GM15510 (cell line): ENCODE data around the gene UBA3.
A peak's percentile ranks its signal among the peaks of the same experiment; 100 is the strongest.

Experiments used
- POLR2A ChIP-seq: IDR thresholded peaks from 3 replicates; pipeline ENCODE4 v1.6.1; 2011; ENCODE audit warnings: borderline replicate concordance; ENCODE audit not compliant: insufficient read length; ENCODE audit errors: extremely low read depth

The UBA3 gene

DNA sequence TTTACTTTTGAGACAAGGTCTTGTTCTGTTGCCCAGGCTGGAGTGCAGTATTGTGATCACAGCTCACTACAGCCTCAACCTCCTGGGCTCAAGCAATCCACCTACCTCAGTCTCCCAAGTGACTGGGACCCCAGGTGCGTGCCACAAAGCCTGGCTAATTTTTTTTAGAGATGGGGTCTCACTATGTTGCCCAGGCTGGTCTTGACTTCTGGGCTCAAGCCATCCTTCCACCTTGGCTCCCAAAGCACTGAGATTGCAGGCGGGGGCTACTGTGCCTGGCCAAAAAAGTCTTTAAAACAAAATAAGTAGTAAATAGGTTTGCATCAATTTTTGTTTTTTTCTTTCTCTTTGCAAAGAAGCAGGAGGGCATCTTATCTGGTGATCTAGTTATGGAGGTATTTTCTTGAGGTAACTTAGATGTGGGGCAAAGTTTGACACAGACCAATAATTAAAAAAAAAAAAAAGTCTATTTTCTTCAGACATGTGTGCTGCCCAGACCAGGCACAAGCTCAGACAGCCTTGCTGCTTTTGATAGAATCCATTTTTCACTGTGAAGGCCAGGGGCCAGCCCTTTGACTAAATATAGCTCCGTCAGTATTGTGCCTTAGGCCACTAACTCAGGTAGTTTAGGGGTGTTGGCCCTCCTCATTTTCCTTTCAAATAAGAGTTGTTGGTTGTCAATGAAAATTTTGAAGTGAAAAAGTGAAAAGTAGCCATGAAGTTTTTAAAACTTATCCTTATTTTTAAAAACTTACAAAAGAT lies 7.0 kb upstream of the UBA3 start:
- TF ChIP-seq POLR2A = no peak

DNA sequence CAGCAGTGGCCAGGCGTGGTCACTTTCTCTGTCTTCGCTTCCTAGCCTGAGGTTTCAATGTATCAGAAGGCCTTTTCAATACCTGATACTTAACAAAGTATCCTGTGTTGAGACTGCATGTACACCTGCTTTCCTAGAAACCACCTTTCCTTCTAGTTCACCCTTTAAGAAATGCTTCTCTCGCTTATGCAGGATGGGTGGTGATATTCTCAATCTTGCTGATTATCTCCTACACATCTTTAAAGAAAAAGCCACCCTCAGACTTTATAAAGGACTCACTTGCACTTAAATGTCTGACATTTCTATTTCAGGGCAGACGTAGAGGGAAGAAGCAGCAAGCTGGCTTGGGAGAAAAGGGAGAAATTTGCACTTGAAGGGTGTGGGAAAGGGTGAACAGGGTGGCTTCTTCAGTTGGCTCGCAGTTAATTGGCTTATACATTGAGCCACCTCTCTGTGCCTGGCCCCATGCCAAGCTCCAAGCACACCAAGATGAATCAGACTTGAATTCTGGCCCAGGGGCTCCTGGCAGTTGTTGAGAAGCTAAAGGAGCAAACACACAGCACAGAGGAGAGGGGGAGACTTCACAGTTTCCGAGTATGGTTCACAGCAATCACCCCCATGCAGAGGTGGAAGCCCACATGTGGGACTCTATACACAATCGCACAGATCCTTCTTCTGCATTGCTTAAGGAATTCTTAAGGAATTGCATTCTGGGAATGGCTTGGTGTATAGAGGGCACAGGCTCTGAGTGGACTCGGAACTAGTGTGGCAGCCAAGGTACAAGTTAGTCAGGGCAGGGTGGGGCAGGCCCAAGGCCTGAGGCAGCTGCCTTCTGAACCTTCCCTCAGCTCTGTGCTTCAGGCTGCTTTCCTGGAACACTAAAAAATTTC lies 5.9 kb upstream of the UBA3 start:
- no peak for TF ChIP-seq POLR2A

DNA sequence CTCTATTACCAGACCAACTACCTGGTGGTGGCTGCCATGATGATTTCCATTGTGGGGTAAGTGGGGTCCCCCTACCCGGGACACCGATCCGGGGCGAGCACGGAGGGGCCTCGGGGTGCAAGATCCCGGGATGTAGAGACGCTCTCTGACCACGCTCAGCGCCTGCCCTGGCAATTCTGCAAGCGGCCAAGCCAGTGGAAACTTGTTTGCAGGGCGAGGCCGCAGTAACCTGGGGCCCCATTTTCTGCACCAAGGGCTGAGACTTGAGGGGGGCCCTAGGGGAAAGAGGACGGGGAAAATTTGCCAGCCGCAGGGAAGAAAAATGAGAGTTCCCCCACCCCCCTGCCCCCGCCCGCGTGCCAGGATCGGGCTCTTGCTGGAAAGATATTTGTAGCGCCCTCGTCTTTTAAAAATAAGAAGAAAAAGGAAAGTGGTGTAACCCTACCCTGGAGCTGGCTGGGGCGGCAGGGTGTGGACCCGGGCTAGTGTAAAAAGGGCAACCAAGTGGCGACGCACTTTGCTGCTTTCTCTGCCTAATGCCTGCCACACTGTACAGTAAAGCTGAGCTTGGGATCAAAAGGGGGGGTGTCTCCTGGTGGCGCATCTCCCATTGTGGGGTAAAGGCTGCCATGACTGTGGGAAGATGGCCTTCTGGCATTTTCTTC lies 5.1 kb upstream of the UBA3 start:
- TF ChIP-seq POLR2A = no peak

DNA sequence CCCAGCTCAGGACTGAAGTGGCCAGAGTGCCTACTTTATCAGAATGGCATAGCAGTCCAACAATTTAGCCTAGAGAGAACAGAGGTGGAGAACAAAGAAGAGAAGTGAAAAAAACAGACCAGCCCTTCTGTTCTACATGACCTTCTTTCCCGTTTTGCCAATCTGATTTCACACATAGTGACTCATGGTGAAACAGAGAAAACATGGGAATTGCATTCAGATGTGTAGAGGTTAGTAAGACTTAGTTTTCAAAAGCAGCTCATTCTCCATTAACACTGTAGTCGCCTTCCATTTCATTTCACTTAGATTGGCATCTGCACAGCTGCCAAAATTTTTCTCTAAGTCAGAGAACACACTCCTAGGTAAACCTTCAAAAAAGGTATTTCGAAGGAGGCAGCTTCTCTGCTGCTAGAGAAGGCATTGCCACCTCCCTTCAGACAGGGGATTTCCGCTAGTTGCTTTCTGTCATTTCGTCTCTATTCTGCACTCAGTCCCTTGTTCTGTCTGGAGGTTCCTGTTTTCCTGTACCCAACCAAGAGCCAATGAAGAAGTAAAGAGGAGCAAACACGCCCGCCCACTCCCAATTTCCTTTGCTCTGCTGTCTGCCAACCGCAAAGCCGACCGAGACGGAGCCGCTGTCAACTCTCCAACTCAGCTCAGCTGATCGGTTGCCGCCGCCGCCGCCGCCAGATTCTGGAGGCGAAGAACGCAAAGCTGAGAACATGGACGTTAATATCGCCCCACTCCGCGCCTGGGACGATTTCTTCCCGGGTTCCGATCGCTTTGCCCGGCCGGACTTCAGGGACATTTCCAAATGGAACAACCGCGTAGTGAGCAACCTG lies 4.4 kb upstream of the UBA3 start, which contains the start of gene ARL6IP5:
Gene ARL6IP5, plus strand, starts transcription at position 612 of the 842 bp plus-strand sequence. Its CDS starts 111 bp downstream, at position 723.
- TF ChIP-seq POLR2A = peak; percentile 52

DNA sequence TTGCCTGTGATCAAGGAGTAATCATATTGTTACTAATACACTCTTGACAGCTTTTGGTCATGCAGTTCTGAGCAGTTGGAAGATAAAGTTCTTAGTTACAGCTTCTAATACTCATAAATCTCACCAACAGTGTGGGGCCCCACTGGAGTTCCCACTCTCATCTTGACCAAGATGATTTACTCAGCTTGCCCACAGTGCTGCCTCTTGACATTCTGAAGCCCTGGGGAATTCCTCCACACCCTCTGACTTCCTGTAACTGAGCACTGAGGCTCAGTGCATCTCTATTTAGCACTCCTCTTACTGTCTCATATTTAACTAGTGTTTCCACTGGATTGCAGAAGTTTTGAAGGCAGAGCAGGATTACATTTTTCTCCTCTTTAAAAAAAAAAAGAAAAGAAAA lies 2.6 kb upstream of the UBA3 start:
- TF ChIP-seq POLR2A = peak; percentile 28

DNA sequence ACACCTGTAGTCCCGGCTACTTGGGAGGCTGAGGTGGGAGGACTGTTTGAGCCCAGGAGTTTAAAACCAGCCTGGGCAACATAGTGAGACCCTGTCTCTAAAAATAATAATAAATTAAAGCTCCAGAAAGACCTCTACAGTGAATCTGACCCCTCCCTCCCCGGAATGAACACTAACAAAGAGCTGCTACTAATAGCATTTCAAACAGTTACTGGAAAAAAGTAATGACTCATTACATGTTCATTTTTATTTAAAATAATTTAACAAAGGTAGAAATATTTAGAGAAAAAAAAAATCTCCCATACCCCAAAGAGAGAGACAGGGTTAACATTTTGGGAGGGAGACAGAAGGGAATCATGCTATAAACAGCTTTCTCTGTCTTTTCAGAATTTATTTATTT lies 2.2 kb upstream of the UBA3 start:
- no peak for TF ChIP-seq POLR2A

DNA sequence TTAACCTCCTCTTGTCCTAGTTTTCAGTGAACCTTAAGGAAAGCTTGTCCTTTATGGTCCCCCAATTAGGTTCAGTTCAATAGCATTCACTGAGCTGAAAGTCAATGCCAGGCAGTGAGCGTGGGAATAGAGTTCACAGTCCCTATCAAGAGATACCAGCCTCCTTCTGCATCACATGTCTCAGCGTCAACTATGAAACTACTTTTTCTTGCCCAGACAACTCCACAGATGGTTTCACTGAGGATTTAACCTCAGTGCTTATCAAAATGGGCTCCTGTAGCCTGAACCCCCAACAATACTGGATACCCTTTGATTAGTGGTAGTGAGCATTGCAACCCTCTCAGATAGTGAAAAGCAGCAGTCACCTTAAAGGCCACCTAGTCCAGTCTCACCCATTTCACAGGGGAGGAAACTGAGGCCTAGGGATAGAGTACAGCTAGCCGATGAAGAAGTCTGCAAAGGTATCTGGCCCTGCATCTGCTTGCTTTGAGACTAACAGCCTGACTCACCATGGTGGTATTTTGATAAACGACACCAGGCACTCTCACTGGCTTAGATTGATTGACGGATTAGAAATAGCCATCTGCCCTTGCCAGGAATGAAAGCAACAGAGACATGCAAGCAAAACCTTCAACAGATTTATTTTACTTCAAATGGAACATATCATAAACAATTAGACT lies 1.6 kb upstream of the UBA3 start:
- no peak for TF ChIP-seq POLR2A

DNA sequence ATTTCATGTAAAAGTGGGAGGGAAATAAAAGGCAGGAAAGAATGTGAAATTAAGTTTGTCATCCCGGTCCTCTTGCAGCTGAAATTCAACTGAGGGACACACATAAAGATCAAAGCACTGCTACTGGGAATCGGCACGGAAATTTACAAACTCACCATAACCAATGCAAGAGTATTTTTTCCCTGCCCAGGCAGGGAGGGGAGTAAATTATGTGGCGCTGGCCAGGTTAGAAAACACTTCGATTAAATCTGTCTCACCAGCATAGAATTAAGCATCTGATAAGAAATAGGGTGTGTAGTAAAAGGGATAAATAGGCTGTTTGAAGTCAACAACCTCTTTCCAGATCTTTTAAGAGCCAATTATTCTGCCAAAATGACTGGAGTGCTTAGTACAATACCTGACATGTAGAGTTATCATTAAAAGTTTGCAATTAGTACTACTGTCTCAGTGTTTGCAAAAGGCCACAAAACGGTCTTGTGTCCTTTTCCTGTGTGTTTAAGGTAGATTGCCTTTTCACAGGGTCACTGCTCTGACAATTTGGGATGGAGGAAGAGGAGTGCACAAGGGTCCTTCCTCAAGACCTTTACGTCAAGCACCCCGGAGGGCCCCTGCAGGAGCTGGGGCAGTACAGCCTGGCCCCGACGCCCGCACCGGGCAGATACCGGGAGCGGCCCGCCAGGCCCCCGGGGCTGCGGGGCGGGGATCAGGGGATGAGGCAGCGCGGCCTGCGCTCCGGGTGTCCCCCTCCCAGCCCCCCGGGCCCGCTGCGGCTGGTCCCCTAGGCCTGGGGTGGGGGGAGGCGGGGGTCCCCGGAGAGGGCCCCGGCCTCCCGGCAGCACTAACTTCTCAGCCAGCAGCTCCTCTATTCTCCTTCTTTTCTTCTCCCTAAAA lies 651 bp downstream of the UBA3 start:
- TF ChIP-seq POLR2A = no peak

DNA sequence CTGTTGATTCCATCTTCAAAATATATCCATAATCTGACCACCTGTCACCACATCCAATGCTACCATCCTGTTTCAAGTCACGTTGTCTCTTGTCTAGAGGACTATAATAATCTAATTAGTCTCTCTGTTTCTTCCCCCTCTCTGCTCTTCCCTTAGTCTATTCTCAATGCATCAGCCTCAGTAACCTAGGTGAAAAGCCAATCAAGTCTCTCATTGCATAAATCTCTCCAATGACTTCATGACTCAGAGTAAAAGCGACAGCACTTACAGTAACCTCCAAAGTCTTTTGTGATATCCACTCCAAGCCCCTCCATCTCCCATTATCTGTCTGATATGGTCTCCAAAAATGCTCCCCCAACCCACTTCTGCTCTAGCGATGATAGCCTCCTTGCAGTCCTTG lies 7.2 kb downstream of the UBA3 start:
- no peak for TF ChIP-seq POLR2A

DNA sequence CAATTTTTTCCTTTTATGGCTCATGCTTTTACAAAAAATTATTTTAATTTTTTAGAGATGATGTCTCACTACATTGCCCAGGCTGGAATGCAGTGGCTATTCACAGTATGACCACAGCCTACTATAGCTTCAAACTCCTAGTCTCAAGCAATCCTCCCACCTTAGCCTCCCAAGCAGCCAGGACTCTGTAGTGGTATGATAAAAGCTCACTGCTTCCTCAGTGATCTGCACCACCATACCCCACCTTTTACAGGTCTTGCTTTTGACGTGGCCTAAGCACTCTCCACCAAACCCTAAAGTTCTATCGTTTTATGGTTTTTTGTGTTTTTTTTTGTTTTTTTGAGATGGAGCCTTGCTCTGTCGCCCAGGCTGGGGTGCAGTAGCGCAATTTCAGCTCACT lies 14.0 kb downstream of the UBA3 start:
- no peak for TF ChIP-seq POLR2A

DNA sequence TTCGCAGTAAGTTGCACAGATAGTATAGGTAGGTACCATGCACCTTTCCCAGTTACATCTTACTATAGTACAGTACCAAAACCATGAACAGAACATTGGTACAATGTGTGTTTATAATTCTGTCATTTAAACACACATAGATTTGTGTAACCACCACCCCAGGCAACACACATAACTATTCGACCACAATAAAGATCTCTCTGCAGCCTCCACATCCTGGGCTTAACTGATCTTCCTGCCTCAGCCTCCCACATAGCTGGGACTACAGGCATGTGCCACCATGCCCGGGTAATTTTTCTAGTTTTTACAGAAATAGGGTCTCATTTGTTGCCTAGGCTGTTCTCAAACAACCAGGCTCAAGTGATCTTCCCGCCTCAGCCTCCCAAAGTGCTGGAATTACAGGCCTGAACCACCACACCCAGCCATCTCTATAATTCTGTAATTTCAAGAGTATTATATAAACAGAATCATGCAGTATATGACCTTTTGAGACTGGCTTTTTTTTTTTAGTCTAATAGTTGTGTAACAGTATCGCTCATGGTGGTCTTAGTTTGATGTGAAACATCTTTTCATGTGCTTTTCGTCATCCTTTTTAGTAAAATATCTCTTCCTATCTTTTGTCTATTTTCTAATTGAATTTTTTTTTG lies 14.7 kb downstream of the UBA3 start:
- no peak for TF ChIP-seq POLR2A

DNA sequence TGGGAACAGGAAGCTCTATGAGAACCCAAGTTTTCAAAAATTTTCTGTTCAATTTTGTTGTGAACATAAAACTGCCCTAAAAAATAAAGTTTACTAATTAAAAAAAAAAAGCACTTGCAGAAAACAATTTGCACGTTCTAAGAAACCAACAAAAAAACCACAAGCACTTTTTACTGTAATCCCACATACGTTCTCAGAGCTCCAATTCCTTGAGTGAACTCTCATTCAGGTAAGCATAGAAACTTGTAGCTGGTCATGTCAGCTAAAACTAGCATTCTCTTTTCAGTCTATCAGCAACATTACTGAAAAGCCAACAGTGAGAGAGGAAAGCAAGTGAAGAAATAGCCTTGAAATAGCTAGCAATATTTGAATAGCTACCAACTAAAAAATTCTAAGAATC lies 16.5 kb downstream of the UBA3 start:
- TF ChIP-seq POLR2A = no peak
